GM12801 (cell line): ENCODE data around the gene SLC6A16.

Source experiments
- CTCF ChIP-seq: IDR thresholded peaks from one replicate; pipeline ENCODE4 v1.5.1; 2011; ENCODE audit warnings: control low read depth; ENCODE audit not compliant: insufficient read length; ENCODE audit errors: extremely low read depth

The SLC6A16 gene

GRCh38 chr19:49301165-49301865, 23.7 kb downstream of the SLC6A16 start:
- no peak for TF ChIP-seq CTCF

- TF ChIP-seq CTCF: no peak
These were observed 27.6 kb downstream of the SLC6A16 start for GRCh38 chr19:49297403-49297802.

GRCh38 chr19:49295208-49295880, 29.6 kb downstream of the SLC6A16 start:
- TF ChIP-seq CTCF: no peak

- TF ChIP-seq CTCF: no peak
These were observed 30.6 kb downstream of the SLC6A16 start for GRCh38 chr19:49294401-49294800.

- TF ChIP-seq CTCF: no peak
These were observed 34.5 kb downstream of the SLC6A16 start for GRCh38 chr19:49290517-49290916.

- no peak for TF ChIP-seq CTCF
These were observed 37.7 kb downstream of the SLC6A16 start for GRCh38 chr19:49287141-49287770.

- TF ChIP-seq CTCF: no peak
These were observed 42.8 kb downstream of the SLC6A16 start for GRCh38 chr19:49282184-49282583.
